GM19438 (cell line): Measurements from ENCODE around the gene APOD.
"Not testable (repeated sequence)": the region's sequence is repeated elsewhere in the genome, so short reads cannot be mapped to it uniquely, and the experiment has no call there.

Source experiments
- ATAC-seq: cut with Tn5 transposase; IDR thresholded peaks from one replicate; pipeline ENCODE4 v1.9.1; 2021; ENCODE audit warnings: low read depth; ENCODE audit not compliant: unreplicated experiment

APOD gene

DNA sequence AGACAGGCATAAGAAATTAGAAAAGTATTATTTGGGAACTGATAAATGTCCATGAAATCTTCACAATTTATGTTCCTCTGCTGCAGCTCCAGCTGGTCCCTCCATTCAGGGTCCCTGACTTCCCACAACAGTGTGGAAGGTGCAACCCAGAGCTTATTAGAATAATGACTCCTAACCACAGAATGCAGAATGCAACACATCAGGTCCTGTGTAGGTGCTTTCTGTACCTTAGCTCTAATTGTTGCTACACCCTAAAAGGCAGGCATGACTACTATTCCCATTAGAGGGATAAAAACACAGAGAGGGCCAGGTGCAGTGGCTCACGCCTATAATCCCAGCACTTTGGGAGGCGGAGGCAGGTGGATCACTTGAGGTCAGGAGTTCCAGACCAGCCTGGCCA is 6.6 kb upstream of the APOD start:
- ATAC-seq, result not testable (repeated sequence)

DNA sequence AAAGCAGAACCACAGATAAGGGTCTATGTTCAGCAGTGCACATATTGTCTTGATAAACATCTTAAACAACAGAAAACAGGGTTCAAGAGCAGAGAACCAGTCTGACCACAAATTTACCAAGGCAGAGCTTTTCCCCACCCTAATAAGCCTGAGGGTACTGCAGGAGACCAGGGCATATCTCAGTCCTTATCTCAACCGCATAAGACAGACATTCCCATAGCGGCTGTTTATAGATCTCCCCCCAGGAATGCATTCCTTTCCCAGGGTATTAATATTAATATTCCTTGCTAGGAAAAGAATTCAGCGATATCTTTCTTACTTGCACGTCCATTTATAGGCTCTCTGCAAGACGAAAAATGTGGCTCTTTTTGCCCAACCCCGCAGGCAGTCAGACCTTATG is 6.1 kb upstream of the APOD start:
- ATAC-seq, result not testable (repeated sequence)

DNA sequence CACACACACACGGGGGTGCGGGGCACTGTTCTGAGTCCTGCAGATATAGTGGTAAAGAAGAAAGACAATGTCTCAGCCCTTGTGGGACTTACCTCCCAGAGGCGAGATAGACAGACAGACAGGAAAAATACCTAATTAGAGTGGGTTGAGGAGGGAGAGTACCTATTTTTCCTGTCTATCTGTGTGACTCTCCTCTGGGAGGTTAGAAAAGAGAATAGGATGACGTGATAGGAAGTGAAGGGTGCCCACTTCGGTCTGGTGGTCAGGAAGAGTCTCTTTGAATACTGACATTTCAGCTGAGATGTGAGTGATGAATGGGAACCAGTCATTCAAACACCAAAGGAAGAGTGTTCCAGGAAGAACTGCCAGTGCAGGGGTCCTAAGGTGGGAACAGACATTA is 4.1 kb upstream of the APOD start:
- no peak for ATAC-seq

DNA sequence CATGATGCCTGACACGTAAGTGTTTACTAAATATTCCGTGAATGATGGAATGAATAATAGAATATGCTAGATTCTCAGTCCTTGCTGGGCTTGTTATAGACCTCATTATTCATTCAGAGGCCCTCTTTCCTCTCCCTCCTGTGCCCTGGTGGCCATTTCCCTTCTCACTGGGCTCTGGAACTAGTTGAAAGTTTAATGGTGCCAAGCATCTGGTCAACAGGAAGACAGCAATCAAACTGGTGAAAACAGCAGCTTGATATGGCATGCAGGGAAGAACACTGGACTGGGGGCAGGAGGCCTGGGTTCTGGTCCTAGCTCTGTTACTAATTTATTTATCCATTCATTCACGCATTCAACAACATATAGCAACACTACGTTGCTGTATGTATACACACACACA is 3.7 kb upstream of the APOD start:
- no peak for ATAC-seq

DNA sequence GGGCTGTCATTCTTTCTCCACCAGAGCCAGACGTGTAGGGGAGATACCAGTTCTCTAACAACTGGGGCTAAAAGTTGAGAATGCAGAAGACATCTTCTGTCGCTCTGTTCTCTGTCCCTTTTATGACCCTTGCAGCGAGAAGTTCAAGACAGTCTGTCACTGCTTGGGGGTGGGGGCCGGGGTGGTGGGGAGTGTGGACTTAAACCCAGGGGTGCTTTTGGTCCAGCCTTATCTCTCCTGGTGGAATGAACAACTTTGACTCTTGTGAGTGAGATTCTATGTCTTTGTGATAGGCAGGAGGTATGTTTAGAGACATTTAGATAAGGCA is 767 bp upstream of the APOD start:
- ATAC-seq, result no peak

DNA sequence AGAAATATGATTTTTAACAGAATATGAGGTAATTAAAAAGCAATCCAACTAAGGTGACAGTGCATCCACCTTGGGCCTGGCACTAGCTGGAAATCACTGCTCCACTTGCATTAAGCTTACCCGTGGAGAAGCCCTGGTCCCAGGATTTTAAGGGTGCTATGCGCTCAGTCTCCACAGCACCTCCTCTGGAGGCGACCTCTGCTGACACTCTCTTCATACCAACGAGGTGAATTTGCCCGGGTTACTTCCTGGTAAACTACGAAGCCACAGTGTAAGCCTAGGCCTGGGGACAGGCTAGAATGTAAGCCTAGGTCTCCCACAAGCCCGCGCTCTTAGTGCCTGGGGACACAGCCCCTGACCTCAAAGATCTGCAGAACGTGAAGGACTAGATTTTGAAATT is 793 bp downstream of the APOD start:
- no peak for ATAC-seq

DNA sequence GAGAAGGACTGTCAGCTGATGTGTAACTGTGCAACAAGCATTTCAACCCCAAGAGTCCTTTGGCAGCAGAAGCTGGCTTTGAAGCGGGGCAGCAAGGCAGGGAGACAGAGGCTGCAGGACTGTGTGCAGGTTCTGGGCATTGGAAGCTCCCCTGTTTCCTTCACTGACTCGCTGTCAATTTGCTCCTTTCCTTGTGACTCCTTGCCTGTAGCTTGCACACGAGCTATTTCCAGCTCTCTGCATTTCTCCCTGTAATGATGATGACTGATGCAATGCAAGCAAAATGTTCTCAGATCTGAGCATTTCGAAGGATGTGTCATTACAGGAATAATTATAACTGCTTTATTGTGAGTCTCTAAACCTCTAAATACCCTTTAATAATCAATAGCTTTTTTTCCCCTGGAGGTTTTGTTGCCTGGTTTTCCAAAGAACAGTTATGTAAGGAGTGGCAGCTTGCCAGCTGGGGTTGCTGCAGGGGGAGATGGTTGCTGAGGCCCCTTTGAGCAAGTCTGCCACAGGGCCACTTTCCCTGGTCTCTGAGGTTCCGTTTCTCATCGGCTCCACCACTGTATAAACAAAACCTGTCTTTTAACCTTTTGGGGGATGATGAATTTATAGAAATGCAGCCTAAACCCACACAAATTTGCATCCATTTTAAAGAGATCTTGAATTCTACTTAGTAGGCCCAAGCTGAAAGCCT is 2.8 kb downstream of the APOD start:
- no peak for ATAC-seq

DNA sequence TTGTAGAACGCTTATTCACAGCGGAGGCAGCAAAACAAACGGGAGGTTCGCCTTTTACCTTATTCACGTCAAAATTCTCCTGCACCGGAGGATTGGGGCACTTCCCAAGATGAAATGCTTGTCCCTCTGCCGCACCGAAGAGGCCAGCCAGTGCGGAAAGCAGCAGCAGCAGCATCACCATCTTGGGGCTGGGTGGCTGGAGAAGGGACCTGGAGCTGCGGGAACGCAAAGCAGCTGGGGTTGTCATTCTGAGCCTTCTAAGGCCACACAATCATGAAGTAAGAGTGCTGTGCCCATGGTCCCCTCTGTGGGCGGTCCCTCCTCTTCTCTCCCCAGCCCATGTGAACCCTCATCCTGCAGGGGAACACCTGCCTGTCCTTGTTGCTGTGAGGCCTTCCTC is 4.5 kb downstream of the APOD start:
- ATAC-seq, result no peak

DNA sequence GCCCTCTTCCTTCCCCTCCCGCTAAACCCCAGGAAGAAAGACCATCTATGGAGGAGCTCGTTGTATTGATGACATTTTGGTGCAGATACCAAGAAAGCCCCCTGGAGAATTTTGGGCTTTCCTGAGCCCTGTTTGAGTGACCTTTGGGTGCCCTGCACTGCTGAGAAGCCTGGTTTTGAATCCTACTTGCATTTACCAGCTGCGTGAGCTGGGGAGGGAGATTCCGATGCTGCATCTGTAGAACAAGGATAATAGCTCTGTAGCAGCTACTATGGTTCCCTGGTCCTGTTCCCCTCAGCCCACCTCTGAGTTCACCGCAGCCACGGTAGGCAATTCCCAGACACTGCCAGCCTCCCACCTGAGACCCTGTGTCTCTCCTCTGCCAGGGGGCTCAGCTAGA is 5.2 kb downstream of the APOD start:
- ATAC-seq, result no peak

DNA sequence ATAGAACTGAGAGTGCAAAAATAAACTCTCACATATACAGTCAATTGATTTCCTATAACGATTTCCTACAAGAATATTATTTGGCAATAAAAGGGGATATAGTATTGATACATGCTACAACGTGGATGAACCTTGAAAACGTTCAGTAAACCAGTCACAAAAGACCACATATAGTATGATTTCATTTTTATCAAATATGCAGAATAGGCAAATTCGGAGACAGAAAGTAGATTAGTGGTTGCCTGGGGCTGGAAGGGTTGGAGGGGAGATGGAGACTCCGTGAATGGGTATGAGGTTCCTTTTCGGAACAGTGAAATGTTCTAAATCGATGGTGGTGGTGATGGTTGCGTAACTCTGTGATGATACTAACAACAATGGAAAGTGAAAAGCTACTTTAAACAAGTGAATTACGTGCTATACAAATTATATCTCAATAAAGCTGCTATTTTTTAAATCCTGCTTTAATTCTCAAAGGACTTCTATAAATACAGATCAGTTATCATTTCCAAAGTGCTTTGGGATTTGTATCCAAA is 6.0 kb downstream of the APOD start:
- ATAC-seq, result no peak

DNA sequence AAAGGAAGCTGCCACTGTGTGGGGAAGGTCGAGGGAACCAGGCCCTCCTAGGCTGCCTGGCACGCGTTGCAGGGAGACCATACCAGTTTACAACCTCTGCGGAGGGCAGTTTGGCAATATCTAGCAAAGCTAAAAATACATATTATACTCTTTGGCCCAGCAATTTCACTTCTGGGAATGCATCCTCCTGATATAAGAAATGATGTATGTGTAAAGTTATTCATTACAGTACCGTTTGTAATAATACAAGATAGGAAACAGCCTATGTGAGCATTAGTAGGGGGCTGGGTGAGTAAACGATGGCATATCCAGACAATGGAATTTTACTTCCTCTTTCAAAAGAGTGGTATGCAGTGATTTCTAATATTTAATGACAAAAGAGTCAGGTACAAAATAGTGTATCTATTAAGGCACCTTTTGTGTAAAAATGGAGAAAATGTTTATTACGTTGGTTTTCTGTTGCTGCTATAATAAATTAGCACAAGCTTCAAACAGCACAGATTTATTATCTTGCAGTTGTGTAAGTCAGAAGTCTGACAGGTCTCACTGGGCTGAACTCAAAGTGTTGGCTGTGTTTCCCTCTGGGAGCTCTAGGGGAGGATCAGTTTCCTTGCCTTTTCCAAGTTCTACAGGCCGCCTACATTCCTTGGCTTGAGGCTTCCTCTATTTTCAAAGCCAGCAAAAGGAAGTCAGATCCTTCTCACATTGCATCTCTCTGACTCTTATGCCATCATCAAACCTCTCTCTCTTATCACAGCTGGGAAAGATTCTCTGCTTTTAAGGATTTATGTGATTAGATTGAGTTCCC is 9.0 kb downstream of the APOD start:
- ATAC-seq, result no peak

DNA sequence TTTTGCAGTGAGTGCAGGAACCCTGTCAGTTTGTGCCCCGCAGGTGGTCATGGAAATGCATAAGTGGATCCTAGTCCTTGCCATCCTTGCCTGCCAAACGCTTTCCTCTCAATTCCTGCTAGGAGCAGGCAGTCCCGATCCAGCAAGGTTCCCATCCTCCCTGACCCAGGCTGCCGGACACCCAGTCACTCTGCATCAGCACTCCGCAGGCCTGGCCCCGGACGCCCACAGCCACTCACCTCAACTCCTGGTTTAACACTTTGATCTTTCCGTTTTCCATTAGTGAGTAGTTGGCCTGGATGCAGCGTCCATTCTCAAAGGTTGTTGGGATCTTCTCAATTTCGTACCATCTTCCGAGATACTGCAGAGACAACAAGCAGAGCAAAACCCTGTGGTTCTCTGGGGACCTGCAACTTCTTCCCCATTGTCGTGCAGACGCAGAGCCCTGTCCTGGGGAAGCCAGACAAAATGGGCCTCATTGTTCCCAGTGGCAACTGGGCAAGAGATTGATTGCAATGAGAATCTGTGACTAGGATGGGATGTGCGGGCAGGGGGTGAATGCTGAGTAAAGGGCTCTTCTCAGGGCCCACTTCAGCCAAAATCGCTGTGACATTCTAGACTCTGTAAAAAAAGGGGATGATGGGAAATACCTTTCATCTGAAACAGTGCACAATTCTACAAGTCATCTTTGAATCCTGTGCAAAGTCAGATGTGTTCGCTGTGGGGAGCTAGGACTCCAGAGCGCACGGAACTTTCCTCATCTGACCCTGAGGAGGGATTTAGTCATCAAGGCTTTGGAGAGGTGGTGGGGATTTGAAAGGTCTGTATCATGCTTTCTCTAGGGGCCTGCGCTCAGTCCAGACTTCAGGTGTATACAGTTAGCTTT is 9.9 kb downstream of the APOD start:
- no peak for ATAC-seq

DNA sequence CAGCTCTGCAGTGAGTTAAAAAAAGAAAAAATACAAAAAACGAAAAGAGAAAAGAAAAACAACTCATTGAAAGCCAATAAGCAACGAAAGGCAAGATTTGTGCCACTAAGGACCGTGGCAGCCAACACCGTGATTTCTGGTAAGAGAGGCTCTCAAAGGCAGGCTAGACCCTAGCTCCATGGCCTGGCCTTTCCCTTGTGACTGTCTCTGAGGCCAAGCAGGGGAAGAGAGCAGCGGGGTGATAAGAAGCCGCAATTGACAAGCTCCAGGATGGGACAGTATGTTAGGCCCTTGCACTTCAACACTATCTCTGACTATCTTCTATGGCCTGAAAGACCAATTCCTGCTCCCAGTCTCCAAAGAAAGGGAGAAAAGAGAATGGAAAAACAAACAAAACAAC is 12.4 kb downstream of the APOD start:
- ATAC-seq, result no peak

DNA sequence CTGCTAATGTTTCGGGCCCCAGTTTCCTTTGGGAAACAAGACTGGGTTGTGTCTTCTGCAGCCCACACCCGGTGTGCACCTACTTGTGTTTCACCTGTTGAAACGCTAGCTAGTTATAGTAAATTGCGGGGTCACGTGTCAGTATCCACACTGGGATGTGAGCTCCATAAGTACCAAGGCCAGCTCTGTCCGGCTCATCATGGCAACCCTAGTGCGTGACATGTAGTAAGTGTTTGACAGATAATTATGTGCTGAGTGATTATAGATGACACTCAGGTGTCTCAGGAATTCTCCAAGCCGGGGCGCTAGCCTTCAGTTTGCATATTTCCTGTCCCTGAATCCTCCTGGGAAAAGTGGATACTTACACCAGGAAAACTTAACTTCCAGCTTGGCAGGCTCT is 12.8 kb downstream of the APOD start:
- ATAC-seq, result no peak

DNA sequence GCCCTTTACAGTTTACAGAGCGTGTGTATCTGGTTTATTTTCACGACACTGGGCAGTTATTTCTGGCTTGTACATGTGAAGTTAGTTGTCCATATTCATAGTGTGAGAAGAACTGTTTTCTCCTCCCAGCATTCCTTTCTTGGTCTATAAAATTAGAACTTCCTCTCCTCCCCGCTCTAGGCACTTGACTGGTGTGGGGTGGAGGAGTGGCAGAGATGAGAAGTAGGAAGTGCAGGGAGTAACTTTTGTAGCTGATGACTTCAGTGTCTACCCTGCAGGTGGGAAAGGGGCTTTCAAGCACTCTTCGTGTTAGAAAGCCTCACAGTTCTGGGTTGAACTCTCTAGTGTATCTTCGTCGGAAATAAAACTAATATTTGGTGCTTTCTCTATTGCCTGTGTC is 13.4 kb downstream of the APOD start:
- ATAC-seq, result no peak

DNA sequence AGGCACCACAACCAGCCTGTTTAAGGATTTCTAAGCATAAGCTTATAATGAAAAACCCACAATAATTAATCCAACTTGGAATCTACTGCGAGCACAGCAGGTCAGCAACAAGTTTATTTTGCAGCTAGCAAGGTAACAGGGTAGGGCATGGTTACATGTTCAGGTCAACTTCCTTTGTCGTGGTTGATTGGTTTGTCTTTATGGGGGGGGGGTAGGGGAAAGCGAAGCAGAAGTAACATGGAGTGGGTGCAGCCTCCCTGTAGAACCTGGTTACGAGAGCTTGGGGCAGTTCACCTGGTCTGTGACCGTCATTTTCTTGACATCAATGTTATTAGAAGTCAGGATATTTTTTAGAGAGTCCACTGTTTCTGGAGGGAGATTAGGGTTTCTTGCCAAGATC is 15.1 kb downstream of the APOD start:
- no peak for ATAC-seq

DNA sequence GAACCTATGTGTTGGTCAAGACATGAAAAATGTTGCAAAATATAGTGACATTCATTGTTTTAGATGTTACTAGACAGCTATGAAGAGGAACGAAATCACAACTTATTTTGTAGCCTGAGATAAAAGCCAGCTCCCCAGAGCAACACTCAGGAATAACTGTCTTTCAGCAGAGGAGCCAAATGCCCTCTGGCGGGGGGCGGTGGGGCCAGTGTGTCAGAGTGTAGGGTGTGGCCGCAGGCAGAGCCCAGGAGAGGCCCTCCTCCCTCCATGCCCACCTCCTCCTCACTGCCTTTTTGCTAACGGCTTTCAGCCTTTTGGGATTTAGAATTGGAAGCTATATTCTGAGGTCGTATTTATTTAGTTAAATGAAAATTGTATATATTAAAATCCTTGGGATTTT is 16.9 kb downstream of the APOD start:
- ATAC-seq, result no peak

DNA sequence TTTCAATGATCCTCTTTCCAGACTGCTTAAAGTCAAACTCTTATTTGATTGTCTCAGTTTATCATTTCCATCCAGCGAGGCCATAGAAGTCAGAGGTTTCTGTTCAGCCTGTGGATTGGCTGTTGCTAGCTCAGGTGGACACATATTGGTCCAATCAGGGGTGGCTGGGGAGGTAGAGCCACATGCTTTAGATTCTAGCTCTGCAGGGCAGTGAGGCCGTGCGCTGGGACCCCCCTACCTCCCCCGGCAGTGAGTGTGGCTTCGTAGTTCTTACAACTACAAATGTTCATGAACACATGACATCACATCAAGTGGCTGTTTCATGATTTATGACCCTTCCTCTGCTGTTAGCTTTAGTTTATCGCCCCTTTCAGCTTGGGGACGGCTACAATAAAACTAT is 18.0 kb downstream of the APOD start:
- ATAC-seq, result no peak

DNA sequence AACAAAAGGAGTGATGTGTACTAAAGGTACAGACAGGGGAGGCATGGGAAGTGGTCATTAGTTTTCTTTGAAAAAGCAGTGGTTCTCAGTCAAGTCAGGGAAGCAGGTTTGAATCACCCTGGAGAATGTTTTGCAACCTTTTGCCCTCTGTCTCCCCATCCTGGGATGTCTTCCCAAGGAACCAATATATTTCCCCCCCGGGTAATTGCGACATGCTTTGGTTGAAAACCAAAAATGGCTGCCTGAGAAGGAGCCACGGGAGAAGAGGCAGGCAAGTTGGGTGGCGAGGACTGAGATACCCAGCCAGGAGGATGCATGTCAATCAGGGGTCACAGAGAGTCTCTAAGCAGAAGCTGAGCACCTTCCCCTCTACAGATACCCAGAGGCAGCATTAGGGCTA is 20.4 kb downstream of the APOD start:
- ATAC-seq, result no peak

DNA sequence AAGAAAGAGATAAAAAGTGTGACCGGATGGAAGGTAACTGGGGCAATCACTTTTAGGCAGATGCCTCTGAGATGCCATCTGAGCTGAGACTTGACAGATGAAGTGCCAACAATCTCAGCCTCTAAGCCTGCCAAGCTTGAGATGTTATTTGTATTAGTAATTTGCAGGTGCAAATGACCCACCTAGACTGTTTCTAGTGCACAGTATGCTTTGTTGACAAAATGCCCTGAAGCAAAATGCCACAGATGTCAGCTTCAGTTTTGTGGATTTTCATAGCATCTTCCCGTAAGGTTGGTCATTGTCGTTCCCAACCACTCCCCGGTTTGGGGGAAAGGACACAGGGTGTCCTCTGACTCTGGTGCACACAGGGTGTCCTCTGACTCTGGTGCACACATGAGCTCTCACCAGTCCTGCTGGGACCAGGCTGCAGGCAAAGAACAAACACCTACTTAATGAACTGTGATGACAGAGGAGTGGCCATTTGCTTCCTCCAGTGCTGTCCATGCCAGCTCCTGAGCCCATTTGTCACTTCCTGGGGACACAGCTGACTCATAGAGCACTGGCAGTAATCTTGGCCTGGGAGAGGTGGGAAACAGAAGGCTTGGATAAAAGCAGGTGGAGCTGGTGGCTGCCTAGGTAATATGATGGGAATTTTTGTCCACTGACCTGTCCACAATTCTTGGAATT is 23.9 kb downstream of the APOD start:
- no peak for ATAC-seq

DNA sequence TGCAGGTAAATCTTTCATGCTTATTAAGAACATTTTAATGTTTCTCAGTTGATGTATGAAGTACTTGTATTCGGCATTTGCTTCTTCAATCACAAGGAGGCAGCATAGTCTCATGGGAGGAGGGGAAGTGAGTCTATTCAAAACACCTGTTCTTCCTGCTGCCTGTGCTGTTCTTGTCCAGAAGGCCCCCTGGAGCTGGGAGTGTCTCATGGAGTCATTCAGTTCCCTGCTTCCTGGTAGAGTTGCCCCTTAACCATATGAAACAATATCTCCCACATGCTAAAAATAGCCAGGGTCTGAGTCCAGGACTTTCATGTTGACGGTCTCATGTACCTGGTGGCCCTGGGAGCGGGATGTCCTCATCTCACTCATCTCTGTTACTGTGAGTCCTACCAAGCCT is 25.1 kb downstream of the APOD start:
- ATAC-seq, result peak; percentile 60
